GM18507 (cell line): Measurements from ENCODE around the gene MYPN.
"Not testable (repeated sequence)": the region's sequence is repeated elsewhere in the genome, so short reads cannot be mapped to it uniquely, and the experiment has no call there.

Experiments
- DNase-seq: peaks from one replicate; pipeline ENCODE4 v3.0.0; 2011; ENCODE audit warnings: low read depth; ENCODE audit not compliant: insufficient read length; ENCODE audit errors: extremely low spot score
- FAIRE-seq: peaks from 2 replicates; lab custom pipeline; 2011; peaks lifted over from hg19 to GRCh38; lab: Jason Lieb, UNC

Gene MYPN

DNA sequence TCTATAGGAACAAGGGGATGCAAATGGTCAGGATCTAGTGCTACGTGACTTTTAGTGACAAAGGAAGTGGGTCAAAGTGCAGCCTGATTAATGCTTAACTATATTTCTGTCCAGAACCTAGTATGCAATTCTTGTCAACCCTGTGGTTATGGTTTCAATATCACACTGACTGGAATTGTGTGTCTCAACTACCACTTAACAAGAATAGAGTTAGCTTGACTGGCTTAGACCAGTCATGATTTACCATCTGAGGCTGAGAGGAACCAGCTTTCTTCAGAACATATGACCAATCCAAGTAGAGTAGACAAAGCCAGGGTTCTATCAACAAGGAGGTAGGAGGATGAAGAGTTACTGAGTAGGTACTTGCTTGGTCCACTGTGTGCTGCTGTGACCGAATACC, 54.4 kb downstream of the MYPN start:
- peak; percentile 96 for FAIRE-seq
- peak; percentile 32 for DNase-seq

GRCh38 chr10:68165643-68166042, 56.4 kb downstream of the MYPN start:
- DNase-seq, result no peak
- FAIRE-seq, result no peak

DNA sequence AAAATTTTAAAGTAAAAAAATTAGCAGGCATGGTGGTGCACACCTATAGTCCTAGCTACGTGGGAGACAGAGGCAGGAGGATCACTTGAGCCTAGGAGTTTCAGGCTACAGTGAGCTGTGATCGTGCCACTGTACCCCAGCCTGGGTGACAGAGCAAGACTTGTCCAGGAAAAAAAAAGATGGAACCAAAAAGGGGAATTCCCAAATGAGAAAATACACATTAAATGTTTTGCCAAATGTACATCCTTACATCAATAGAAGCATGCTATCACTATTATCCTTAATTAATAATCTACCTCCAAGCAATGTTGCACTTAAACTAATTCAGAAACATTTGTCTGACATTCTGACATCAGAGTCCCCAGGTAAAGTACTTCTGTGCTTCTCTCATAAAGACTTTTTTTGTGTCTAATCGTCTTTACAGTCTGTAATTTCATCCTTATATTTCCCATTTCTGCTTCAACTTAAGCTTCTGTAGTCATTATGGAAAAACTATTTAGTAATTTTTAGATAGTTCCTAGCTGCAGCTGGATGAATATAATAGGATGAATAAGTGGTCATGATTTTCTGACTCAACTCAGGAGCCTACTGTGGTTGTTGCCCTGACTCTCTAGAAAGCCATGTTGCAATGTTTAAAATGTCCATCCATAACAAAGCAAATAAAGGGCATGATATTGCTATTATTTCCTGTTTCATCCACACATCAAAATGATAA, 57.7 kb downstream of the MYPN start:
- DNase-seq (no peak), FAIRE-seq (peak; percentile 39)

GRCh38 chr10:68167586-68168189, 58.4 kb downstream of the MYPN start:
- DNase-seq, result no peak
- FAIRE-seq, result no peak

GRCh38 chr10:68171539-68172080, 62.3 kb downstream of the MYPN start:
- FAIRE-seq, result peak; percentile 92

DNA sequence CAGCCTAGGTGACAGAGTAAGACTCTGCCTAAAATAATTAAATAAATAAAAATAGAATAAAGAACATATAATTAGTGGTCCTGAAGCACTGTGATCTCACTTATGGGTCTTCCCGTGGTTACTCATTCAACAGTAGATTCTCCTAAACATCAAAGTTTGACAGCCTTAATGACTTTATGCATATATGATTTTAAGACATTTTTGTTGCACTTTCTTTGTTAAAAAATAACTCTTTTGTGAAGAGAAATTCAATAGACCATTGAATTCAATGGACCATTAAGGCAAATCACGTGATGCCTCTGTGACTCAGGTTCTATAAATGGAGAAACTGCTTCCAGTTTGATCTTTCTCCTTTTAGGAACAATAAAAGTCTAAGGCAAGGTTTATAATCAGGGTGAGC, 63.0 kb downstream of the MYPN start:
- no peak for DNase-seq
- FAIRE-seq, result peak; percentile 82

More at GRCh38 chr10:68171539-68172080, 62.3 kb downstream of the MYPN start:
- no peak for DNase-seq

DNA sequence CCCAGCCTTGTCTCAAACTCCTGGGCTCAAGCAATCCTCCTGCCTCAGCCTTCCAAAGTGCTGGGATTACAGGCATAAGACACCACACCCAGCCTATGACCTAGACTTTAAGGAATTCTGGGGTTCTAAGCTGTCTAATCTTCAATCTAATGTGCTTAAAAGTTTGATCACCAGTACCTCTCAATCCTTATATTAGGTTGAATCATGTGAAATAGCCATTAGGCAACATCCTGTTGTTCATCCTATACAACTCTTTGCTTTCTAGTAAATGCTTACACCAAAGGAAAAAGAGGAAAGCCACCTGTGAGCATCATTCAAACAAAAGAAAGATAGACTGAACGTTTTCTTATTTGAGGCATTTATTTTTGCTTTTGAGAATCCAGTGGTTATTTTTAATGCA, 66.7 kb downstream of the MYPN start:
- DNase-seq, result no peak
- FAIRE-seq, result no peak

GRCh38 chr10:68176797-68177196, 67.5 kb downstream of the MYPN start:
- FAIRE-seq (no peak), DNase-seq (no peak)

GRCh38 chr10:68178592-68178991, 69.3 kb downstream of the MYPN start:
- no peak for FAIRE-seq

GRCh38 chr10:68179016-68179415, 69.7 kb downstream of the MYPN start:
- DNase-seq (no peak), FAIRE-seq (no peak)

More at GRCh38 chr10:68178592-68178991, 69.3 kb downstream of the MYPN start:
- DNase-seq, result no peak

- no peak for FAIRE-seq
- no peak for DNase-seq
Observed at GRCh38 chr10:68180490-68180889, 71.2 kb downstream of the MYPN start.

DNA sequence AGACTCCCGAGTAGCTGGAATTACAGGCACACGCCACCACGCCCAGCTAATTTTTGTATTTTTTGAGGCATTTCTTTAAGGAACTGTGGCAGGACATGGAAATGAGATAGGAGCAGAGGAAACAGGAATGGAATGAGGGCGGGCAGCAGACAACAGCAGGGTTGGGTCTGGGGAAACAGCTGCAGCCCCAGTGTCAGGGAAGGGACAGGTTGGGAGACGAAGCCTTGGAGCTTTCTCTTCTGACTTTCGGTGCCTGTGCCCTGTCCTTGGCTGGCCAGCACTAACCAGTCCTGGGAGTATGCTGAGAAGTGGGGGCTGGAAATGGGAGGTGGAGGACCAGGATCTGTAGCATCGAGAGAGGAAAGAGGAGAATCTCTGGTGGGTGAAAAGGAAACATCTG, 75.3 kb downstream of the MYPN start:
- no peak for FAIRE-seq
- DNase-seq, result no peak

DNA sequence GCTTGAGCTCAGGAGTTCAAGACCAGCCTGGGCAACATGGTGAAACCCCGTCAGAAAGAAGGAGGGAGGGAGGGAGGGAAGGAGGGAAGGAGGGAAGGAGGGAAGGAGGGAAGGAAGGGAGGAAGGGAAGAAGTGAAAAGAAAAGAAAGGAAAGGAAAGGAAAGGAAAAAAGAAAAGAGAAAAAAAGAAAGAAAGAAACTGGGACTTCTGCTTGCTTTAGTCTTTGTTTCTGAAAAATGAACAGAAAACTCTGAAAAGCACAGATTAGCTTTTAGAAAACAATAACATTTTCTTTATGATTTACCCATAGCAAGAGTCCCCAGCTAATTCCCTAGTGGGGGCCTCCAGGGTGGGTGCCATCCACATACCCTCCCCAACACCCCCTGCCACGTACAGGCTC, 75.8 kb downstream of the MYPN start:
- DNase-seq (no peak), FAIRE-seq (no peak)

- DNase-seq (no peak), FAIRE-seq (no peak)
Observed at GRCh38 chr10:68188835-68189234, 79.5 kb downstream of the MYPN start.

GRCh38 chr10:68192113-68192512, 82.8 kb downstream of the MYPN start:
- no peak for FAIRE-seq
- DNase-seq, result no peak

GRCh38 chr10:68194290-68194689, 85.0 kb downstream of the MYPN start:
- FAIRE-seq (no peak), DNase-seq (no peak)

DNA sequence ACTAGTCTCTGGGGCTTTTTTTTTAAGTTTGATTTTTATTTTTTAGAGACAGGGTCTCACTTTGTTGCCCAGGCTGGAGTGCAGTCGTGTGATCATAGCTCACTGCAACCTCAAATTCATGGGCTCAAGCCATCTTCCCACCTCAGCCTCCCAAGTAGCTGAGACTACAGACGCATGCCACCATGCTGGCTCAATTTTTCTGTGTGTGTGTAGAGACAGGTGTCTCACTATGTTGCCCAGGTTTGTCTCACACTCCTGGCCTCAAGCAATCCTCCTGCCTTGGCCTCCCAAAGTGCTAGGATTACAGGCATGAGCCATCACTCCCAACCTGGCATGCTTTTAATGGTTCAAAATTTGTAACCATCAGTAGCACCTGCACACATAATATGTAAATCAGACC, 86.5 kb downstream of the MYPN start:
- DNase-seq, FAIRE-seq: not testable (repeated sequence)

DNA sequence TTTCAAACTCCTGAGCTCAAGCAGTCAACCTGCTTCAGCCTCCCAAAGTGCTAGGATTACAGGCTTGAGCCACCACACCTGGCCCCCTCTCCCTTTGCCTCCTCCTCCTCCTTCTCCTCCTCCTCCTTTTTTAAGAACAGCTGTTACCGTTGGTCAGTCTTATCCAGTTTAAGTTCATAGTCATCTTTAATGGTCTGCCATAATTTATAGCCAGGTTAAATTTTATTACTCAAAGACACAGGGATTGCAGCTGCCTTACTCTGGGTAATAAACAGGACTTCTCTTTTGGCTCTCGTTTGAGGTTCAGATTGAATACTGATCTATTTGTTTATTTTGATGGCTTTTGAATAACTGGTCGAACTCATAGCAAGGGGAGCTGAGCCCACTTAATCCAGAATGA, 87.4 kb downstream of the MYPN start:
- FAIRE-seq (no peak), DNase-seq (no peak)

GRCh38 chr10:68202960-68203353, 93.7 kb downstream of the MYPN start:
- no peak for FAIRE-seq

DNA sequence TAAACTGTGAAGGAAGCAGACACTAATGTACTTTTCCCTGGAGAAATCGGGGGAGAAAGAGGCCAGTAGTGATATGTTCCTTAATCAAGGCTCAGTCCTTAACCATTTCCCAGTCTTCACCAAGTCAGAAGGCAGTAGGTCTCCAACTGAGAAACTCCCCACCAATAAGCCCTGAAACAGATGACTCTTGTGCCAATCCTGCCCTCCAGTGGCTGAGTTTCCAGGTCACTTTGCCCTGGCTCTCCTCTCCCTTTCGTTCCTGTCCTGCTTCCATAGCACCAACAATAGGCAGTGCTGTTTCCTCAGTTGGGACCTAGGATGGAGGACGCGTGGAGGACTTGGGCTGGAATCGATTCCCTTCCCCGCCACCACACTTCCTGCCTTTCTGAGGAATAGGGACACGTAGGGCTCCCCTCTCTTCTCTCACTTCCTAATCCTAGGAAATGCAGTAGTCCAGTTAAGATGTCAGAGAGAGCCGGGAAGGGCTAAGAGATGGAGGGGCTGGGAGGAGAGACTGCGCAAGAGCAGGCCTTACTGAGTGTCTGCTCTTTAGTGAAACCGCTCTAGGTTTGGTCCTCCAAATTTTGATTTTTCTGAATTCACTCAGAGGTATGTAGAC, 99.2 kb downstream of the MYPN start:
- FAIRE-seq (peak; percentile 85), DNase-seq (peak; percentile 30)

More at GRCh38 chr10:68202960-68203353, 93.7 kb downstream of the MYPN start:
- no peak for DNase-seq

DNA sequence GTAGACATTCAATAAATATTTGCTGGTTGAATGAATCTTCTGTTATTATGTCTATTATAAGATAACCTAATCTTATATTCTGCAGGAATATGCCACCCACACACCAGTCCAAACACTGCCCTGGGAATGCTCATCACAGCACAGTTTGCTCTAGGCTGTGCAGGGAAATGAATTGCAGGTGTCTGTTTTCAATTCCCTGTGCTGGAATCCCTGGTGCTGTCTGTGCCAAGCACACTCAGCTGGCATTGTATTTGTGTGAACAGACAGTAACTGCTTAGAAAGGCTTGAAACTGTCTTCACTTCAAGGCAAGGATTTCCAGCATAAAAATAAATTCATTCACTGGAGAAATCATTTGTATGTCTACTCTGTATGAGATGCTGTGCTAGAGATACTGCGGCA, 102.4 kb downstream of the MYPN start:
- DNase-seq (no peak), FAIRE-seq (no peak)
